K562 (cell line): ENCODE measurements around the gene UBR4. TPM values are rescaled to one million over a fixed set of nuclear protein-coding genes. Genes with fewer than 3 reads are reported as not detected.

Experiments
- ATAC-seq: fragments of 200-7000 bp; cut with Tn5 transposase; 3 replicates; pipeline ENCODE4 v1.9.1; 2020; ENCODE audit warnings: moderate library complexity
- BruUV-seq: library from RNA; stranded (reverse); fragments of 400-500 nt; replicated peaks from 2 replicates; lab custom pipeline; 2021; lab: Mats Ljungman, UMichigan
- CTCF ChIA-PET: fragments of 300-600 bp; formaldehyde crosslinking; extraction: SDS; loops from one replicate; lab custom pipeline; 2021; ENCODE audit warnings: low intra/inter-chr PET ratio; lab: Yijun Ruan, JAX
- POLR2A ChIA-PET: fragments of 300-600, 350-650 bp; sonication (Branson Sonifier 250); formaldehyde crosslinking; extraction: SDS; loops from one replicate; lab custom pipeline; 2021; ENCODE audit warnings: antibody characterized with exemption, inconsistent platforms; lab: Yijun Ruan, JAX
- DNase-seq, 4 experiments: peaks; one replicate each; pipeline versions ENCODE4 v3.0.0 to v3.0.0-alpha.2; 2011 to 2018; ENCODE audit warnings: low spot score in 3 of 4, mixed read lengths in 3 of 4; ENCODE audit errors: extremely low read depth in 1 of 4
- FAIRE-seq: peaks from 2 replicates; lab custom pipeline; 2011; peaks lifted over from hg19 to GRCh38; lab: Jason Lieb, UNC
- H2AFZ ChIP-seq: 2 replicates; pipeline ENCODE4 v1.6.0; 2011; ENCODE audit warnings: low read depth, low read length, control low read depth, inconsistent platforms
- H3K27ac ChIP-seq: fragments of 200-600 bp; 3 replicates; pipeline ENCODE4 v1.8.0; 2011; ENCODE audit warnings: low read depth, mild to moderate bottlenecking, control low read depth, inconsistent platforms, low read length, moderate library complexity, mixed read lengths; ENCODE audit errors: extremely low read depth
- H3K27me3 ChIP-seq, 2 experiments: fragments of 300-600 bp in 1 of 2; 2 replicates in 1 of 2; 3 replicates in 1 of 2; pipeline versions ENCODE4 v1.6.0 to v1.8.0; 2011; ENCODE audit warnings: inconsistent platforms in 2 of 2, low read length in 2 of 2, mild to moderate bottlenecking in 1 of 2, mixed read lengths in 1 of 2, moderate library complexity in 1 of 2; ENCODE audit not compliant: control insufficient read depth in 2 of 2, insufficient read depth in 2 of 2
- H3K36me3 ChIP-seq: fragments of 300-600 bp; 3 replicates; pipeline ENCODE4 v1.8.0; 2011; ENCODE audit warnings: mild to moderate bottlenecking, low read length, inconsistent platforms; ENCODE audit not compliant: control insufficient read depth, insufficient read depth
- H3K4me1 ChIP-seq, 2 experiments: fragments of 200-600 bp in 1 of 2; replicated peaks in 1 of 2; 2 replicates in 1 of 2; 3 replicates in 1 of 2; pipeline versions ENCODE4 v1.5.1 to v1.8.0; 2011; ENCODE audit warnings: inconsistent platforms in 2 of 2, low read length in 2 of 2, mild to moderate bottlenecking in 1 of 2, mixed read lengths in 1 of 2, moderate library complexity in 1 of 2; ENCODE audit not compliant: control insufficient read depth in 2 of 2, insufficient read depth in 2 of 2
- H3K4me2 ChIP-seq: 2 replicates; pipeline ENCODE4 v1.6.1; 2011; ENCODE audit warnings: low read length, control low read depth, inconsistent platforms, mixed read lengths; ENCODE audit not compliant: insufficient read depth
- H3K4me3 ChIP-seq: fragments of 200-600 bp; sonication (generic), shearing (Covaris generic); 2 replicates; pipeline ENCODE4 v1.5.1; 2016; ENCODE audit warnings: control low read depth, inconsistent platforms
- H3K79me2 ChIP-seq: fragments of 200-600 bp; 3 replicates; pipeline ENCODE4 v1.8.0; 2011; ENCODE audit warnings: low read length, inconsistent platforms; ENCODE audit not compliant: control insufficient read depth, insufficient read depth
- H3K9ac ChIP-seq, 2 experiments: 2 replicates each; pipeline versions ENCODE4 v1.6.0 to v1.6.1; 2011; ENCODE audit warnings: low read depth in 2 of 2, low read length in 2 of 2, control low read depth in 1 of 2, inconsistent platforms in 1 of 2, mild to moderate bottlenecking in 1 of 2, mixed read lengths in 1 of 2; ENCODE audit not compliant: insufficient read depth in 1 of 2
- H3K9me1 ChIP-seq: one replicate; pipeline ENCODE4 v1.6.0; 2011; ENCODE audit warnings: inconsistent platforms, mild to moderate bottlenecking, low read length, moderate library complexity; ENCODE audit not compliant: control insufficient read depth, insufficient read depth
- H3K9me3 ChIP-seq: replicated peaks from 2 replicates; pipeline ENCODE4 v1.5.1; 2011; ENCODE audit warnings: low read depth, low read length, inconsistent platforms; ENCODE audit not compliant: control insufficient read depth, insufficient read depth
- H4K20me1 ChIP-seq: replicated peaks from 2 replicates; pipeline ENCODE4 v1.6.1; 2011; ENCODE audit warnings: low read length, inconsistent platforms, mixed read lengths; ENCODE audit not compliant: control insufficient read depth, insufficient read depth
- CBFA2T3 ChIP-seq: fragments of 450-650 bp; IDR thresholded peaks from 2 replicates; pipeline ENCODE4 v1.6.1; 2017
- CBX2 ChIP-seq: fragments of 200-600 bp; sonication (generic); IDR thresholded peaks from one replicate; pipeline ENCODE4 v1.6.1; 2012; ENCODE audit warnings: mild to moderate bottlenecking, low read length, inconsistent platforms; ENCODE audit not compliant: insufficient read depth, poor library complexity, severe bottlenecking
- KLF16 ChIP-seq: IDR thresholded peaks from 2 replicates; pipeline ENCODE4 v1.6.1; 2016; ENCODE audit warnings: antibody characterized with exemption
- MAFF ChIP-seq: IDR thresholded peaks from 2 replicates; pipeline ENCODE4 v1.6.1; 2012; ENCODE audit warnings: low read length, improper control_type of control experiment
- RBM17 ChIP-seq: fragments of 200-400 bp; formaldehyde crosslinking; IDR thresholded peaks from 2 replicates; pipeline ENCODE4 v1.6.1; 2017; ENCODE audit warnings: low read depth, mild to moderate bottlenecking, low read length, borderline replicate concordance
- SAFB2 ChIP-seq: fragments of 200-400 bp; formaldehyde crosslinking; IDR thresholded peaks from 2 replicates; pipeline ENCODE4 v1.6.1; 2018; ENCODE audit warnings: borderline replicate concordance, low read length, low read depth, moderate library complexity; ENCODE audit not compliant: severe bottlenecking
- SIX5 ChIP-seq, 2 experiments: IDR thresholded peaks; 2 replicates each; pipeline ENCODE4 v1.6.1; 2011; ENCODE audit warnings: low read length in 2 of 2, borderline replicate concordance in 1 of 2, low read depth in 1 of 2, mild to moderate bottlenecking in 1 of 2, moderate library complexity in 1 of 2; ENCODE audit not compliant: insufficient read depth in 1 of 2
- ZC3H11A ChIP-seq: IDR thresholded peaks from 2 replicates; pipeline ENCODE4 v1.6.1; 2012; ENCODE audit warnings: low read depth, low read length, improper control_type of control experiment
- ZKSCAN1 ChIP-seq: fragments of 150-350 bp; IDR thresholded peaks from 2 replicates; pipeline ENCODE4 v1.6.1; 2016; ENCODE audit warnings: low read depth, low read length
- ZNF165 ChIP-seq: fragments of 250-450 bp; sonication (Bioruptor Pico); IDR thresholded peaks from 2 replicates; pipeline ENCODE4 v1.4.0; 2020; ENCODE audit warnings: borderline replicate concordance
- ZSCAN32 ChIP-seq: fragments of 450-650 bp; formaldehyde crosslinking; IDR thresholded peaks from 2 replicates; pipeline ENCODE4 v1.4.0; 2020; ENCODE audit warnings: mild to moderate bottlenecking, moderate library complexity
- WGBS: fragments of 100-300 bp; shearing (Covaris generic); methylation state at CpG from one replicate; pipeline ENCODE4 v1.1.6; 2016; ENCODE audit warnings: low coverage, mixed read lengths; ENCODE audit not compliant: insufficient coverage; ENCODE audit errors: missing lambda C conversion rate; 5-methylcytosine and 5-hydroxymethylcytosine counted together
- in situ Hi-C: fragments of 300-500 bp; cut with MboI; formaldehyde crosslinking; loops from 4 replicates; pipeline ENCODE4 v1.15.0; 2018; ENCODE audit warnings: inconsistent platforms, mixed read lengths
- intact Hi-C: fragments of 100-400 bp; cut with micrococcal nuclease; formaldehyde crosslinking; loops from 2 replicates; pipeline ENCODE4 v1.14.2; 2022
- polyA plus RNA-seq, 8 experiments: library from polyadenylated mRNA; depleted of rRNA in 4 of 8; stranded (reverse) in 5 of 8; unstranded in 3 of 8; fragments of >200 nt; fragmentation: Nextera tagmentation in 2 of 8; fragmentation: Illumina TruSeq in 1 of 8; extraction: Ambion mirVana in 2 of 8; extraction: Trizol in 1 of 8; gene quantifications; 2 replicates each; pipeline versions ENCODE4 v1.2.1 to v1.2.3, GENCODE V29; 2011 to 2014; ENCODE audit warnings: inconsistent platforms in 1 of 8, missing spikeins in 1 of 8
- total RNA-seq, 7 experiments: library from RNA; depleted of rRNA in 6 of 7; stranded (reverse); fragments of >200 nt in 6 of 7; fragmentation: Illumina TruSeq in 2 of 7; extraction: Trizol in 2 of 7; gene quantifications; 2 replicates each; pipeline versions ENCODE4 v1.2.1 to v1.2.3, GENCODE V29; 2011 to 2021; ENCODE audit warnings: low replicate concordance in 1 of 7
- TF ChIP-seq, protein P1 (sequence below): fragments of 250-450 bp; sonication (Bioruptor Pico); IDR thresholded peaks from 2 replicates; pipeline ENCODE4 v1.9.0; 2021; ENCODE audit warnings: mild to moderate bottlenecking, inconsistent platforms

UBR4 gene
- total and polyA plus RNA-seq, 9 of the 15 experiments (the other 6 are each of a cell fraction or from before 2014, with no cell fraction given): 55.4 to 277 (median 123) TPM

- Histone ChIP-seq H3K9me3 (no peaks in the 10 kb centered on the region), H3K9ac (no peak overlapping the region), H3K27ac (no peak overlapping the region), H3K4me3 (no peak overlapping the region), H3K4me2 (no peak overlapping the region), H3K27me3 (peaks cover 59 to 76% of the 10 kb centered on the region in 2 experiments), H3K36me3 (no peaks in the 10 kb centered on the region), H2AFZ (no peak overlapping the region), H3K4me1 (no peaks in the 10 kb centered on the region; a peak in 1 of 5 replicates), H3K79me2 (no peaks in the 10 kb centered on the region), H3K9me1 (no peaks in the 10 kb centered on the region), H4K20me1 (peaks cover 9% of the 10 kb centered on the region; the same call in 1 of the 2 replicates)
- ATAC-seq (no peak), DNase-seq (no peak), FAIRE-seq (no peak)
- BruUV-seq: no TSS peak
- intact Hi-C loops (no loop called here), in situ Hi-C loops (no loop called here)
- ChIA-PET CTCF (no interaction called here), POLR2A (interaction anchor here (0.6 to 1.6 kb wide), 3 partner anchors 13 to 131 kb away, joined by 3 to 4 read pairs (median 3); no protein-coding TSS in a partner anchor)
- no peak for TF ChIP-seq SIX5 (IDR thresholded peaks at IDR 0.05; ENCODE audit: borderline replicate concordance in 1 of 2, insufficient read depth in 1 of 2, low read depth in 1 of 2, low read length in 2 of 2)
- peak; percentile 86 for TF ChIP-seq ZKSCAN1
- no peak for TF ChIP-seq ZC3H11A
- TF ChIP-seq SAFB2: no peak
- 1% methylated on average over 4 of the region's 4 CpGs for WGBS
Measured at GRCh38 chr1:19040010-19040680, 169.9 kb downstream of the UBR4 start.

- in situ Hi-C loops (no loop called here), intact Hi-C loops (no loop called here)
- H2AFZ ChIP-seq: no peak overlapping the region
- no peaks in the 10 kb centered on the region for H3K36me3 ChIP-seq
- no peak for ATAC-seq
- TF ChIP-seq KLF16 (no peak), ZSCAN32 (no peak), MAFF (no peak), RBM17 (no peak), CBFA2T3 (no peak), ZNF165 (CRISPR knock-in tag) (no peak), CBX2 (no peak)
- TF ChIP-seq, protein P1, sequence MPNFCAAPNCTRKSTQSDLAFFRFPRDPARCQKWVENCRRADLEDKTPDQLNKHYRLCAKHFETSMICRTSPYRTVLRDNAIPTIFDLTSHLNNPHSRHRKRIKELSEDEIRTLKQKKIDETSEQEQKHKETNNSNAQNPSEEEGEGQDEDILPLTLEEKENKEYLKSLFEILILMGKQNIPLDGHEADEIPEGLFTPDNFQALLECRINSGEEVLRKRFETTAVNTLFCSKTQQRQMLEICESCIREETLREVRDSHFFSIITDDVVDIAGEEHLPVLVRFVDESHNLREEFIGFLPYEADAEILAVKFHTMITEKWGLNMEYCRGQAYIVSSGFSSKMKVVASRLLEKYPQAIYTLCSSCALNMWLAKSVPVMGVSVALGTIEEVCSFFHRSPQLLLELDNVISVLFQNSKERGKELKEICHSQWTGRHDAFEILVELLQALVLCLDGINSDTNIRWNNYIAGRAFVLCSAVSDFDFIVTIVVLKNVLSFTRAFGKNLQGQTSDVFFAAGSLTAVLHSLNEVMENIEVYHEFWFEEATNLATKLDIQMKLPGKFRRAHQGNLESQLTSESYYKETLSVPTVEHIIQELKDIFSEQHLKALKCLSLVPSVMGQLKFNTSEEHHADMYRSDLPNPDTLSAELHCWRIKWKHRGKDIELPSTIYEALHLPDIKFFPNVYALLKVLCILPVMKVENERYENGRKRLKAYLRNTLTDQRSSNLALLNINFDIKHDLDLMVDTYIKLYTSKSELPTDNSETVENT (CRISPR knock-in tag): no peak
- BruUV-seq: no TSS peak
- no peak overlapping the region for H3K27ac ChIP-seq
- H3K9me1 ChIP-seq: no peaks in the 10 kb centered on the region
- CTCF ChIA-PET: no interaction called here
- FAIRE-seq: no peak
- WGBS: 2% methylated on average over 5 of the region's 5 CpGs
- H3K9ac ChIP-seq: no peak overlapping the region
- H3K4me2 ChIP-seq: no peak overlapping the region
- no peak for DNase-seq
- H4K20me1 ChIP-seq: peaks cover 14% of the 10 kb centered on the region
- no peaks in the 10 kb centered on the region for H3K79me2 ChIP-seq
- no peak overlapping the region for H3K4me3 ChIP-seq
- 0 out of 5 replicates have a peak, but pooled peaks cover 0 to 1% of the 10 kb centered on the region in 2 experiments for H3K4me1 ChIP-seq
- POLR2A ChIA-PET: interaction anchor here (0.6 to 1.6 kb wide), 4 partner anchors 11 to 130 kb away, joined by 3 read pairs; no protein-coding TSS in a partner anchor
- H3K9me3 ChIP-seq: no peaks in the 10 kb centered on the region
- H3K27me3 ChIP-seq: peaks cover 55 to 78% of the 10 kb centered on the region in 2 experiments
Measured at GRCh38 chr1:19038732-19039131, 171.3 kb downstream of the UBR4 start.
